ENCODE results near the gene ACSS1.

The ACSS1 gene

DNA sequence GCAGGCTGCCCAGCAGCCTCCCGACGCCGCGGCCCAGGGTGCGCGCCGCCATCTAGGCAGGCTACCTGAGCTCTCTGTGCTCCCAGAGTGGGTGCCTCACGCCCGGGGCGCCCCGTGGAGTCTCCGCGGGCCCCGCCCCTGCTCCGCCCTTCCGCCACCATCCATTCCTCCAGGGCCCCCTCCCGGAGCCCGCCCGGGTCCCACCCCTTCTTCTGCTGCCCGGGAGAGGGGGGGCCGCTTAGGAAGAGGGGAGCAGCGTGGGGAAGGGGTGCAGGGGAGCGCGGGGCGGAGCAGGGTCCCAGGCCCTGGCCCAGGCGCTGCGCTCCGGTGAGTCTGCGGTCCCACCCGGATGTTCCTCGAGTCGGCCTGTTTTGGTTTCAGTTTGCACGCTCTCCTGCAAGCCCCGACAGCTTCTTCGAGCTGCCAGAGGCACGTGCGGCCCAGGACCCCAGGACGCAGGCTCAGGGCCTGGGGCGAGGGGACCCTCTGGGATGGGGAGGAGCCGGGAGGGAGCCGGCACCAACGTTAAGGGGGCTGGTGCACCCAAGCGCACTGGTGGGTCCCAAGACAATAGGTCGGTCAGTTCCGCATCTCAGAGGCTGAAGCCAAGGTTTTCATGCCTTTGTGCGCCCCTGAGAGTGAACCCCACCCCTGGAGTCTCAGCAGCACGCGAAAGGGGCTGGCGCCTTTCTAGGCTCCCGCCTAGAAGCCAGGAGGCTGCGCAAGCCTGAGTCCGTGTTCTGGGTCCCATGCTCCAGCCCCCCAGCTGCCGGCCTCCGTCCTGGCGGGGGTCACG, at the start of gene ACSS1:
ACSS1 (minus strand) TSS at position 89 of the 796 bp plus-strand sequence; CDS start at position 52, 37 bp downstream.
- DNase-seq (ENCODE audit: low spot score): peak; percentile 82

DNA sequence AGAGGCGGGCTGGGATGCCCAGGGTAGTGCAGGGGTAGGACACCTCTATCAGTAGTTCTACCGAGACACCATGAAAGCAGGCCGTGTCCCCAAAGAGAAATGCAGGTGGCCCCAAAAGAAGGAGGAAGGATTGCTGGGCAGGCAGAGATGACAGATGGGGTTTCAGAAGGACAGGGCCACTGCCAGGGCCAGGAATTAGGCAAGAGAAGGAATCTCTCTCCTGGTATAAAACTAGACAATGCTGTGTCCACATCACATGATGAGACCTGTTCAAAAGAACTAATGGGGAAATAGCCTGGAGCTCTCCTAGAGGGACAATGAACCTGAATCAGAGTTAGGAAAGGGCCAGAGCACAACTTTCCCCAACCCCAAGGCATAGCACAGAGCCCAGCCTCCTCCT, 45.6 kb upstream of the ACSS1 start:
- DNase-seq (ENCODE audit: low spot score): no peak

DNA sequence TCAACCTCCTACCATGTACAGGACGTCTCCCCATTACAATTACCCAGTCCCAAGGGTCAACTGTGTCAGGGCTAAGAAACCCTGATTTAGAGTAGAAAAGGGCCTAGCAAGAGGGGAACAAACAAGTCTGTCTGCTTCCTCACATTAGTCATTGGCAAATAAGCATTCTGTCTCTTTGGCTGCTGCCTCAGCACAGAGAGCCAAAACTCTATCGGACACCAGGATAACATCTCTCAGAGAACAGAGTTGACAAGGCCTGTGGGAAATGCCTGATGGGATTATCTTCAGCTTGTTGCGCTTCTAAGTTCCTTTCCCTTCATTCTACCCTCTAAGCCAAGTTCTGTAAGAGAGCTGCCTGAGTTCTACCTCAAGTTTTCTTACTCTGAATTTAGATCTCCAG, 43.0 kb upstream of the ACSS1 start:
- no peak for DNase-seq (ENCODE audit: low spot score)

- no peak for DNase-seq (ENCODE audit: low spot score)
Measured at GRCh38 chr20:25099601-25100140, 41.7 kb upstream of the ACSS1 start.

GRCh38 chr20:25097498-25097897, 39.6 kb upstream of the ACSS1 start:
- no peak for DNase-seq (ENCODE audit: low spot score)

GRCh38 chr20:25090492-25091429, 32.8 kb upstream of the ACSS1 start:
- DNase-seq (ENCODE audit: low spot score): no peak

DNA sequence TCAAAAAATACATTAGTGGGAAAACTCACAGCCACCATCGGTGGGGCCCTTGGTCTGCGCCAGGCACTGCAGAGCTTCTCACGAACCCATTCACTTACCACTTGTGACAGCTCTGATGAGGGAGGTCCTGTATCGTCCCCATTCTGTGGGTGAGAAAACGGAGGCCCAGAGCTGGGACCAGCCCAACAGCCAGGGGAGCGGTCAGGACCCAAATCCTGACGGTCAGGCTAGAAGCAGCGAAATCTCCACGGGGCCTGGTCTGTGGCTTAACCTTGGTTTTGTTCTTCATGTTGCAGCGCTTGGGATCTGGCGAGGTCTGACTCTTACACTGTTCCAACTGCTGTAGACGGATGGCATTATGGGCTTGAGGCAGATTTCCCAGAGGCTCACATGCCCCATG, 31.7 kb upstream of the ACSS1 start:
- DNase-seq (ENCODE audit: low spot score): no peak

DNA sequence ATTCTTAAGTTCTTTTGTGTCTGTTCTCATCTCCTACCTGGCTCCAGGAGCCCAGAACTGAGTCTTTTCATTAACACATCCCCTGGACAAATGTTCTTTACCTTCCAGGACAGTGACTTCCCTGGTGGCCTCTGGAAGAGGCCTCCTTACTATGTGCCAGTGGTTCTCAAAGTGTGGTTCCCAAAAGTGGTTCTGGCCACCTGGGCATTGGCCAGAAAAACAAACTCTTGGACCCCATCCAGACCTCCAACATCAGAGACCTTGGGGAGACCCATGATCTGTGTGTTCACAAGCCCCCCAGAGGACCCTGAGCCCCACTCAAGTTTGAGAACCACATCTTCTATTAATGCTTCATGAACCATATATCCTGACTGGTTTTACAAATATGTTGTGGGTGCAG, 31.2 kb upstream of the ACSS1 start:
- no peak for DNase-seq (ENCODE audit: low spot score)

DNA sequence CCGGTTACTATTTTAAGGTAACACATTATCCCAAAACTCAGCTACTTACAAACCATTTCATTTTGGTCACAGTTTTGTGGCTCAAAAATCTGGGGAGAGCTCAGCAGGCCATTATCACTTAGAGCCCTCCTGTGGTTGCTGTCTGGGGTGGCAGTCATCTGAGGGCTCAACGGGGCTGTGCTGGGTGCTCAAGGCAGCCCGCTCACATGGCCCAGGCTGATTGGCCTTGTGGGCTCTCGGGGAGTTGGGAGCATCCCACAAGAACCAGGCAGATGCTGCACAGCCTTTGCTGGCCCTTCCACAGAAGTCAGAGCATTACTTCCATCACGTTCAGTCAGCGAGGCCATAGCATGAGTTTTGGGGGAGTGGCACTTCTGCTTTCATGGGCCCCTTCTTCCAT, 30.3 kb upstream of the ACSS1 start:
- no peak for DNase-seq (ENCODE audit: low spot score)

DNA sequence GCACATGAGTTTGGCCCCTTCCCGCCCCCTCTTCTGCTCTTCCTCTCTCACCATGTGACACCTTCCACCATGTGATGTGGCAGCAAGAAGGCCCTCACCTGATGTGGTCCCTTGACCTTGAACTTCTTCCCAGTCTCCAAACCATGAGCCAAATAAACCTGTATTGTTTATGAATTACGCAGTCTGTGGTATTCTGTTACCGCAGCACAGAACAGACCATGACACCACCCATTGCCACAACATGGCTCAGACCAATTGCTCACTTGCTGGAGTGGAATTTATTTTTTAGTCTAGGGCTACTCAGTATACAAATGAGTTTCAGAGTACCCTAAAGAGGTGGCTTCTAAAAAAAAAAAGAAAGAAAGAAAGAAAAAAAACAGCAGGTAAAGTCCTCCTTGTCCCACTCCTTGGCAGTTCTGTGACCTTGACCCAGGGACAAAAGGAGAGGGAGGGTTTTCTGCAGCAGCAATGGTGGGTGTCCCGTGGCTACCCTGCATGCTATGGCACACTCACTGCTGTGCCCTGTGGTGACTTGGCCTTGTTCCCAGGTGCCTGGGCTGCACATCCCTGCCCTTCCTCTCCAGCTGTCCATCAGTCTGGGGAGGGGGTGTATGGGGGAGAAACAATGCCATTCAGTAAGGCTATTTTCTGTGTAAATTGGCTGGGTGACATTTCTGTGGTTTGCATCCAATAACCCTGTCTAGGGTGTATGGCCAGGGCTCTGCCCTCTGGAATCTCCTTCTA, 29.4 kb upstream of the ACSS1 start:
- no peak for DNase-seq (ENCODE audit: low spot score)

DNA sequence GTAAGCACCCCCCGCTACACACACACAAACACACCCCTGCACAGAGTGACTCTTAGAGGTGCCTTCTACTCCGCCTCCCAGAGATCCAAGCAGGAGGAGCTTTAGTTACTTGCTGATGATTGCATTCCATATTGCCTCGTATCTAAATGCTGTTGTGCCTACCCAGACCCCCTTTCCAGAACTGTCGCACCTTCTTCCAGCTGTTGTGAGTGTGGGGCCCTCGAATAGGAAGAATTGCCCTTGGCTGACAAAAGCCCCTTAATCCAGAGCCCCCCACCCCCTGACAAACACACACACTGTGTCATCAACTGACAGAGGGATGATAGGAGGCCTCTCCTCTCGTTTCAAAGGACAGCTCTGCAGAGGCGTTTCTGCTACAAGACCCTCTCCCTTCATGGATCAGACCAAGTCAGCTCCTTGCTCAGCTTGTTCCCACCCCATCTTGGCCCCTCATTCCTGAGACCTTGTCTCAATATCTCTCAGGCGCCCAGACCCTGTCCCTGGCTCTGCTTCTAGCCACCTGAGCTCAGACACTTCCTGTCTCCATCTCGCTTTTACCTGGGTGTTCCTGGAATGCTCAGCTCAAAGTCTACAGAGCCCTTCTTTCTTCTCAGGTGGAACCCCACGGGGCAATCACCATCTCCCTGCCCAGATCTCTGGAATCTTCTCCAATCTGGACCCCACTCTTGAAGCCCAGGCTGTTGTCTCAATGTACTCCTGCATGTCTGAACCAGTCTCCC, 28.0 kb upstream of the ACSS1 start:
- DNase-seq (ENCODE audit: low spot score): no peak

GRCh38 chr20:25084626-25085187, 26.8 kb upstream of the ACSS1 start:
- no peak for DNase-seq (ENCODE audit: low spot score)

- no peak for DNase-seq (ENCODE audit: low spot score)
Measured at GRCh38 chr20:25083773-25084625, 26.1 kb upstream of the ACSS1 start.

DNA sequence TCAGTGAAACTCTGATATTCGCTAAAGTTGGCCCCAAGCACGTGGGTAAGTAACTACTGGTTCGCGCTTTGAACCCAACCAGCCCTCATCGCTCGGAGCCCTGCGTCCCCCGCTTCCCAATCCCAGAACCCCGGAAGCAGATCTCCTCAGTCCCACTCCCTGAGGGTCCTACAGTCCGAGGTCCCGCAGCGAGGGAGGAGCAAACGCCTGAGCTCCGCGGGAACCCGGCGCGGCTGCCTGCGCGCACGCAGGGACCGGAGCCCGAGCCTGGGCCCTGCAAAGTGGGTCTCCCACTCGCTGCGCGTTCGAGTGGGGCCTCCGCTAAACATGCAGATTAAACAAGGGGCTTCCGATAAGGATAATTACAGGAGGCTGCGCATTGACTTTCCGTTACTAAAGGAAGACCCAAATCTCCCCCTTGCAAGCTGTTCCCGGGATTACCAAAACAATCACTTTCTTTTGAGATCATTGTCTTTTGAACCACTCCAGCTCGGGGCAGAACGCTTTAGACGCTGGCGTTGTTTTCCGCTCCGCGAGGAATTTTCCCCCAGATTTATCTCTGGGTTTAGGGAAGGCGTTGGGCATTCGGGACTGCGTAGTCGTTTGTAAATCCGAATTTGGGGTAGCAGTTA, 25.3 kb upstream of the ACSS1 start:
- DNase-seq (ENCODE audit: low spot score): no peak

GRCh38 chr20:25082498-25082873, 24.5 kb upstream of the ACSS1 start:
- no peak for DNase-seq (ENCODE audit: low spot score)

DNA sequence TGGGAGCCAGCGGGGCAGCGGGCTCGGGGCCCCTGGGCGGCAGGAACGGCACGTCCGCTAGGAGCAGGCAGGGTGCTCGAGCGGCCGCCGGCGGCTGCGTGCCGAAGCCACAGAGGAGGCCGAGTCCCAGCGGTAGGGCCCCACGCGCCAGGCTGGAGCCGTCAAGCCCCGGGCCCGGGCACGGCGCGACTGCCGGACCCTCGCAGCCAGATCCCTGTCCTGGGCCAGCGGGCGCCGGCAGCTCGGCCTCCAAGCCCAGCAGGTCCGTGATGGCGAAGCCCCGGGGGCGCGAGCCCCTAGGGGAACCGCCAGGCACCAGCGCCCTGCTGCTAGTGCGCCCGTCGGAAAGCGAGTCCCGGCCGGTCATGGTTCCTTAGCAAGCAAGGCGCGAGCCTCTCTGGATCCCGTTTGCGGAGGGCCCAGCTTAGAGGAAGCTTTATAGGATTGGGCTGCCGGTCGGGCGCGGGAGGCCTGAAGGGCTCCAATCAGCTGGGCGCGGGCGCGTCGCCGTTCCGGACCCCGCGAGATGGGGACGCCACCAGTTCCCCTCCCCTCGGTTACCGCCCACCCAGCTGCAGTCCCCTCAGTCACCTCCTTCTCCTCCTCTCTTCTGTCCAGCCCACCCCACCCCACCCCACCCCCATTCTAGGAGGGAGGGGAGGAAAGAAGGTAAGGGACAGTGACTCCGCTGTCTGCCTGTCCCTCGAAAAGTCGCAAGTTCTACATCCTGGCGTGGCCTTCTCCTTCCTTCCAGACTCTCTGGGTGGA, 24.0 kb upstream of the ACSS1 start, which contains the start of gene VSX1:
VSX1 (minus strand) TSS at position 412 of the 768 bp plus-strand sequence; CDS start at position 367, 45 bp downstream.
- no peak for DNase-seq (ENCODE audit: low spot score)

DNA sequence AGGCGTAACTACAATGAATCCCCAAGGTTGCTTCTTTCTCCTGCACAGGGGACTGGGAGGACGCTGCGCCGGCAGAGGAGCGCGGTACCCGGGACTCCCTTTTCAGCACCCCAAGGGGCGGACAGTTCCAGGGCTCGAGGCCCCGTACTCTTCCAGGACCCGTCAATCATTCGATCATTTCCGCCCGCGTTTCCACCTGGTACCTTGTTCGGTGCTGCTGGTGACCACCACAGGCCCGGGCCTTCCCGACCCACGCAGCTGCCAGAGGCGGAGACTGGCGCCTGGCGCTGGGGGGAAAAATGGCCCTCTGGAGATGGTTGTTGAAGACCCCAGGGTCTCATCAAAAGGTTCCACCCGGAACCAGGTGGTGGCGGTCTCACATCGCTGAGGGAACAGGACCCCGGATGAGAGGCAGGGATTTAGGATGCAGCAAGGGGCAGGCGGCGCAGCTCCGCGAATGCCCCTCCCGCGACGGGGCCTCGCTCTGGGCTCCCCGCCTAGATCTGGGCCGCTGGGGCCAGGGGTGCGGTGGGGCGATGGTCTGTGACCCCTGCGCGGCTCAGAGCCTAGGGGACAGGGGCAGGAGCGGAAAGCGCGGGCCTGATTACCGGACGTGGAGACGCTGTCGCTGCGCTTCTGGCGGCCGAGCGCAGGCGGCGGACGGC, 23.3 kb upstream of the ACSS1 start:
- no peak for DNase-seq (ENCODE audit: low spot score)

- DNase-seq (ENCODE audit: low spot score): no peak
Measured at GRCh38 chr20:25079171-25079570, 21.2 kb upstream of the ACSS1 start.

All from germinal center (tissue), 1 donor.